HG03354 (cell line): ENCODE measurements around the gene ELFN1.
"Not testable (repeated sequence)": the region's sequence is repeated elsewhere in the genome, so short reads cannot be mapped to it uniquely, and the experiment has no call there.

ENCODE experiments used
- ATAC-seq: cut with Tn5 transposase; IDR thresholded peaks from one replicate; pipeline ENCODE4 v1.9.1; 2021; ENCODE audit warnings: mild to moderate bottlenecking; ENCODE audit not compliant: unreplicated experiment, poor library complexity, severe bottlenecking

ELFN1 gene

GRCh38 chr7:1717903-1718676 is 48.0 kb downstream of the ELFN1 start:
- ATAC-seq: no peak

DNA sequence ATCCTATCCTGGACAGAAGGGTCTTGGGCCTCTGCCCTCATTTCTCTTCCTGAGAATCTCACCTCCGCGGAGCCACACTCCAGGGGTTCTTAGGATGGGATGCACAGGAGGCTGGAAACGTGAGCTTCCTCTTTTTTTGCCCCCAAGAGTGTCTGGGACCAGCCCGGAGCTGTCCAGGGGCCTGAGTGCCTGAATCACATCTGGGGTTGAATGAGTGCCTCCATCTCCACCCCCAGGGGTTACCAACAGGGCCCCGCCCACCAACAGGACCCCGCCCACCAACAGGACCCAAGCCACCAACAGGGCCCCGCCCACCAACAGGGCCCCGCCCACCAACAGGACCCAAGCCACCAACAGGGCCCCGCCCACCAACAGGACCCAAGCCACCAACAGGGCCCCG is 48.8 kb downstream of the ELFN1 start:
- ATAC-seq: not testable (repeated sequence)

GRCh38 chr7:1719256-1719655 is 49.2 kb downstream of the ELFN1 start:
- ATAC-seq: not testable (repeated sequence)

- ATAC-seq: no peak
Measured at GRCh38 chr7:1719913-1720312, 49.8 kb downstream of the ELFN1 start.

DNA sequence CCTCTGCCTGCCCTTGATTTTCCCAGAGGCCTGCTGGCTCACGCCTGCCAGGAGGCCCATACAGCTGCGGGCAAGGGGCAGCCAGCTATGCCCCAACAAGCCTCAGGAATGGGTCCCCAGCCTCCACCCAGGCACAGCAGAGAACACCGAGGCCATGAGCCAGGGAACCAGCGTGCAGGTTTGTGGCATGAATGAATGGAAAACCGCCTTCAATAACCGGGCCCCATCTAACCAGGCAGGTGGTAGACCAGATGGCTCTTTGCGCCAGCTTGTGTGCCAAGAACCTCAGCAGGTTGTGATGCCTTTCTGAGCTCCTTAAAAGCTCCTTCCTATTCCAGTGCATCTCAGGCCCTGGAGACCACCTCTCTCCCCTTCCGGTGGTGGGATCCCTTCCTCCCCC is 50.2 kb downstream of the ELFN1 start:
- no peak for ATAC-seq

- ATAC-seq: no peak
Measured at GRCh38 chr7:1721047-1721690, 51.1 kb downstream of the ELFN1 start.

DNA sequence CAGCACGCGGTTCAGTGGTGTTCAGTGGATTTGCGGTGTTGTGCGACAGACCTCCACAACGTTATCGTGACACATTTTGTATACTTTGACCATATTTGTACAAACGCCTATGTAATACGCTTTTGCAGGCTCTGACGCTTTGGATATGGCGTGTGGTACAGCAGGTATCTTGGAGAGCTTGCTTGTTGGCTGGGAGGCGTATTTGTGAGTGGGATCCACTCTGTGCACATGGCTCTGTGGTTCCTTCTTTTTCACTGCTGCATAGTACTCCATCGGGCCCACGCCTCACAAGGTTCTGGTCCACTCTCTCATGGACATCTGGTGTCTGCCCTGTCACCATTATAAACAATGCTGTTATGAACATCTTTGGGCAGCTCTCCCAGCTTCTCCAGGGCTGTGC is 53.2 kb downstream of the ELFN1 start:
- ATAC-seq: no peak

DNA sequence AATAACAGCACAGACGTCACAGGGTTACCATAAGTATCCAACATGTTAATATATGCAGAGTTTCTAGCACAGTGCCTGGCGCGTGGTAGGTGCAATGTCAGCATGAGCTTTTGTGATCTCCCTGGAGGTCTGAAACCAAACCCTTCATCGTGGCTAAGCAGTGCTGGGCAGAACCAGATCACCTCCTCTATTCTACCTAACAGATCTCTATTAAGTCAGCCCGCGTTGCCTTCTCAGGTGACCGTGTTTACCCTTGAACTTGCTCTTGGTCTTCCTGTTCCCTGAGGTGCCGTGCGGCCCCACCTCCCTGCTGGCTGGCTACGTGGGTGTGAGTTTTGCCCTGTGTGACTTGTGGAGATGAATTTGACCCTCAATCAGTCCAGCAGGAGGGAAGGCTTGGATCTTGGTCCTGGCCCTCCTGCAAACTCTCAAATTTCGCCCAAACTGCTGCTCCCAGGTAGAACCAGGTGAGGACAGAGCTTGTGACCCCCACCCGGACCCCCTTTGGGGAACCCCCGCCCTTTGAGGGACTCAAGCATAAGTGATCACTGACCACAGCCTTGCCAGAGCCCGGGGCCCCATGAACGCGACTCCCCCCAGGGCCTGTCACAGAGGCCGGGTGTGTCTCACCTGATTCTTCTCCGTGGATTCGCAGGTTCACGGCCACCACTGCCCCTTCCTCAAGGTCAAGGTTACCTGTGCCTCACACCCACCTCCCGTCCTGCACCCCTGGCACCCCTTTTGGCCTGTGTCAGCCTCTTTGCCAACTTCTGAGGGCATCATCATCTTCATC is 54.2 kb downstream of the ELFN1 start:
- no peak for ATAC-seq

DNA sequence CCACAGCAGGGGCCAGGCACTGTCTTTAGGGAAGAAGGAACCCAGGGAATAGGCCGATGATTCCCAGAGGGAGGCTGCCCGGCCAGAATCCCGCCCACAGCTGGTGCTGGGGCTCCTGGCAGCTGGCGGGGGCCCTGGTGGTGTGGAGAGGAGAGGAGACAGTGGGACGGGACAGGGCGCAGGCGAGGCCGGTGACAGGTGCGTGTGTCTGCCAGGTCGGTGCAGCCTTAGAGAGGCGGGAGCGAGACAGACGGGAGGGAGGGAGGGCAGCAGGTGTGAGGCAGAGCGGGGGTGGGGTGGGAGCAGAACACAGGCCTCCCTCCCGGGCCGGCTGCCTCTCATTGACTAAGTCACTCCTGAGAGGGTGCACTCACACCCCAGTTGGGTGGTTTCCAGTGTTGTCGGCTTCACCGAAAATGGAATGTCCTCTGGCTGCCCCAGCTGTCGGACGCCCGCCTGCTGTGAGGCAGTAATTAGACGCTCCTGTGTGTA is 55.2 kb downstream of the ELFN1 start:
- ATAC-seq: no peak

DNA sequence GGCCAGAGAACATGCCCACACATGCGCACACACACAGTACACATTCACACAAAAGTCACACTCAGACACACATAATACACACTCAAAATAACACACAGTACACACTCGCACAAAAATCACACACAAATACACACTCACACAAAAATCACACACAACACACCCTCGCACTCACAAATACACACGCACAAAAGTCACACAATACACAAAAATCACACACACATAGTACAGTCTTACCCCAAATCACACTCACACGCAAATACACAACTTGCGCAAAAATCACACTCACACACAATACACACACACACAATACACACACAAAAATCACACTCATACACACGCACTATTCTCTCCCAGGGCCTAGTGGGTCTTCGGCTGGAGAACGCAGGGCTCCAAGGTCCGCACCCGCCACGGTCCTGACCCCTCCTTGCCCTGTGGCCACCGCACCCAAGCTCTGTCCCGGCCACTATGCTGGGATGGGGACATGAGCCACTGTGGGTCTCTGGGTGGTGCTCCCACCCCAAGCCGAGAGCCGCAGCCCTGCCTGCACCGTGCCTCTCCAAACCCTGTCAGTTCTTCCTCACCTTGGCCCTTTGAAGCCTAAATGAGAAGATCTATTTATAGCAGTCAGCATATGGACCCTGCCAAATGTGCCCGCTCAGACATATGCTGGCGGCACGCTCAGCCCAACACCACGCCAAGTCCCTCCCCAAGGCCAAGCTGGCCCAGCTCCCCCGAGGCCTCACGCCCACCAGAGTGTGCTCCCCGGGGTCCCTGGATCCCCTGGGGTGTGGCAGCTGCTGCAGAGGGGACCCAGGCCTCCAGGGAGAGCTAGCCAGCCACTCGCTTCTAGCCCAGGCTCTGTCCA is 55.9 kb downstream of the ELFN1 start:
- ATAC-seq: no peak

DNA sequence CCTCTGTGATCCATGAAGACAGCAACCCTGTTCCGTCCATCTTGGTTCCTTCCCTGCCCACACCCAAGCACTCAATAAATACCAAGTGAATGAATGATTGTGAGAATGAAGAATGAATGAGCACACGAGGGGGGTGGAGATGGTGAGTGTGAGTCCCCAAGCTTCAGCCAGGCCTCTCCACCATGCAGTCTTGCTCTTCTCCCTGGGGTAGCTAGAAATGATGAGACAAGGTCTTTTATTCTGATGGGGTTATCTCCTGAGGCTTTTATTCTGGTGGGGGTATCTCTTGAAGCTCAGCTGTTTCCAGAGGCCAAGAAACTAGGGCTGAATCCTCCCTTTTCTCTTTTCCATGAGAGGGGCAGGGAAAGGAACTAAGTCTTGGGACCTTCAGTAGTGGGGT is 57.0 kb downstream of the ELFN1 start:
- ATAC-seq: no peak

GRCh38 chr7:1727812-1728570 is 57.9 kb downstream of the ELFN1 start:
- ATAC-seq: no peak

- no peak for ATAC-seq
Measured at GRCh38 chr7:1729183-1729582, 59.1 kb downstream of the ELFN1 start.

- ATAC-seq: no peak
Measured at GRCh38 chr7:1729773-1730172, 59.7 kb downstream of the ELFN1 start.

DNA sequence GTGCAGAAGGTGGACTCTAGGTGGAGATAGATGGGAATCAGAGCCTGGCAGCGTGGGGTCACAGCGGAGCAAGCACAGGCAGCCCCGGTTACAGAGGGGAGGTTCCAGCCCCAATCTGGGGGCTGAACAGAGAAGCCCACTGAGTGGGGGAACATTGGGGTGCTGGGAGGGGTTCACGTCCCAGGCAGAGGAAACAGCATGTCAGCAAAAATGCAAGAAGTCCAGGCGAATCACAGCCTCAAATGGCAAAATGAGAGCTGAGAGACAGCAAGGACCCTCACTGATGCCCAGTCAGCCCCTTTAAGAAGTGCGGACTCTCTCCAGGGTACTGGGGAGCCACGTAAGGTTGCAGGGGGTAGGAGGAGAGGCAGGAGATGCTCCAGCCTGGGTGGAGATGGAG is 62.0 kb downstream of the ELFN1 start:
- no peak for ATAC-seq

DNA sequence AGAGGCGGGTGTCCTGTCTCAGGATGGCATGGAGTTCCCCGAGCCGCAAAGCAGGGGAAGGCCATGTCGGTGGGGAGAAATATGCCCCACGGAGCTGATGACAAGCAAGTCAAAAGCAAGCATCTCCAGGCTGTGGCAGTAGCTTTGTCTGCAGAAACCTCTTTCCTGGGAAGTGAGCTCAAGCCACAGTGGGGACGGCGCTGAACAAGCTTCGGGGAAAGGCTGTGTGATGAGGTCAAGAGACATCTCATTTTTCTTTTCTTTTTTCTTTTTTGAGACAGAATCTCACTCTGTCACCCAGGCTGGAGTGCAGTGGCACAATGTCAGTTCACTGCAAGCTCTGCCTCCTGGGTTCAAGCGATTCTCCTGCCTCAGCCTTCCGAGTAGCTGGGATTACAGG is 62.6 kb downstream of the ELFN1 start:
- no peak for ATAC-seq

DNA sequence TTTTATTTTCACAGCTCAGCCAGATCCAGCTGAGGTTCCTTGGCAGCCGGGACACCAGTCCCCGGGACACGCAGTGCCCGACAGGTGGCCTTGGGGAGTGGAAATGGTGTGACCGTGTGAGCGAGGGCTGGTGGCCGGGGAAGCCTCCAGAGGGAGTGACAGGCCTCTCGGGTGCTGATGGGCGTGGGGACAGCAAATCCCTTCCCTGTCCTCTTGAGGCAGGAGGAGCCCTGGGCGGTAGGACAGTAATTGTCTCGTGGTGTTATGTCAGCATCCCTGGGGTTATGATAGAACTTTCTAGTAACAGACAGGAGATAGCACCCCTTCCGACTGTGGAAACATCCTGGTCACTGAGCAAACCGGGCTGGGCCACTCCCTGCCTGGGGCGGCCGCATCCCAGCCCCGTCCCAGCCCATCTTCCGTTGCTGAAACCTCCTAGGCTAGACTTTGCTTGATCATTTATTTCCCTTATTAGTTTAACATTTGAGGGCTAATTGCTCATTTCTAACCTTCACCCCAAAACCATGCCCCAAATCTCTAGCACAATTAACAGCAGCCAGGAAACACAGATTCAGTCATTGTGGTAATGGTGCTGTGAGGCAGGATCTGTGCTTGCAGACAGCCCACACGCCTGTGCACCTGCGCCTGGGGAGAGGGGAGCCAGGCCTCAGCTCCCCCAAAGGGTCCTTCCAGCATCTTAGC is 63.3 kb downstream of the ELFN1 start:
- no peak for ATAC-seq

DNA sequence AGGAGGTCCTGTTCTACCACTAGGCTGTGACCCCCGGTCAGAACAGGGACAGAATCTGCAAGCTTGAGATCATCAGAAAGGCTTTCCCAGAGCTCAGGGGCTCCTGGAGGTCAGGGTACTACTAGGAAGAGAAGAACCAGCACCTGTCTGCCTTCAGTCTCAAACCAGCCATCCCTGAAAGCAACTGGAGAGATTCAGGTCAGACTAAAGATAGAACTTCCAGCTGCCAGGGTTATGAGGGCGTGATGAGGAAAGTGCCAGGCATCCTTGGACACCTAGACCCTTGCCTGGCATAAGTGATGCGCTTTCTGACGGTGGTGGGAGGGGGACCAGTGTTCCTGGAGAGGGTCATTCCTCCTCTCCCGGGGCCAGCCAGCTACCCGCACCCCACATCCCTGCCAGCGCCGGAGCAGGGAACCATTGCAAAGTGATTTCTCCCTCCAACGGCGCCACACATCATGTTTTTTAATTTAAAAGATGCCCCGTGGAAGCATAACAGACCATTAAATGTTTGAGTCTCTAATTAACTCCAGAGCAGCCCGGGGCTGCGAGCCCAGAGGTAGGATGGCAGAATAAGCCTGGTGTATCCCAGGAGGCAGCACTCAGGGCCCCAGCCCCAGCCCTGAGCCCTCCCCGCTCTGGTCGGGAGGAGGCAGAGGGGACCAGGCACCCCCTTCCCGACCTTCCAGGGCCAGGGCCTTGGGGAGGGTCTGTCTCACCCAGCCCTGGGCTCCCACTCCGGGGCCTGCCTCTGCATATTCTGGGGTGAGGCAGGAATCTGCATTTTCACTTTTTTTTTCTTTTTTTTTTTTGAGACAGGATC is 64.0 kb downstream of the ELFN1 start:
- no peak for ATAC-seq
